SK-N-SH (cell line): ENCODE measurements around the gene GNAT3. TPM values are rescaled to one million over a fixed set of nuclear protein-coding genes. Genes with fewer than 3 reads are reported as not detected.
A peak's percentile ranks its signal among the peaks of the same experiment; 100 is the strongest.

ENCODE experiments used
- CTCF ChIA-PET: fragments of 300-600, 350-600 bp; formaldehyde crosslinking; extraction: SDS; loops from one replicate; lab custom pipeline; 2021; lab: Yijun Ruan, JAX
- POLR2A ChIA-PET: fragments of 350-600 bp; sonication (Branson Sonifier 250); formaldehyde crosslinking; extraction: SDS; loops from one replicate; lab custom pipeline; 2020; ENCODE audit warnings: antibody characterized with exemption, inconsistent platforms; lab: Yijun Ruan, JAX
- DNase-seq: peaks from one replicate; pipeline ENCODE4 v3.0.0; 2012
- H2AFZ ChIP-seq: fragments of 200-600 bp; sonication (generic); 2 replicates; pipeline ENCODE4 v1.8.1; 2016; ENCODE audit warnings: antibody characterized with exemption, mild to moderate bottlenecking, low read depth
- H3F3A ChIP-seq: fragments of 200-600 bp; sonication (generic); replicated peaks from 2 replicates; pipeline ENCODE3; 2016; ENCODE audit warnings: antibody characterized with exemption, mild to moderate bottlenecking; ENCODE audit not compliant: insufficient read depth
- H3K27ac ChIP-seq, 2 experiments: fragments of 200-500 bp in 1 of 2; fragments of 200-600 bp in 1 of 2; sonication (Bioruptor generic) in 1 of 2; sonication (generic), shearing (Covaris generic) in 1 of 2; 2 replicates each; pipeline versions ENCODE4 v1.5.1 to v1.6.1; 2014 to 2016; ENCODE audit warnings: low read depth in 2 of 2, inconsistent platforms in 1 of 2, low read length in 1 of 2, mild to moderate bottlenecking in 1 of 2, mixed read lengths in 1 of 2
- H3K27me3 ChIP-seq: fragments of 200-600 bp; sonication (generic), shearing (Covaris generic); 2 replicates; pipeline ENCODE4 v1.6.1; 2016; ENCODE audit warnings: mixed run types; ENCODE audit not compliant: insufficient read depth
- H3K36me3 ChIP-seq, 2 experiments: fragments of 200-500 bp in 1 of 2; fragments of 200-600 bp in 1 of 2; sonication (Bioruptor generic) in 1 of 2; sonication (generic) in 1 of 2; replicated peaks in 1 of 2; 2 replicates each; pipeline versions ENCODE3 to v1.5.1; 2014 to 2016; ENCODE audit warnings: low read length in 1 of 2, mild to moderate bottlenecking in 1 of 2; ENCODE audit not compliant: insufficient read depth in 2 of 2, control insufficient read depth in 1 of 2
- H3K4me1 ChIP-seq, 2 experiments: fragments of 200-500 bp in 1 of 2; fragments of 200-600 bp in 1 of 2; sonication (Bioruptor generic) in 1 of 2; sonication (generic), shearing (Covaris generic) in 1 of 2; 2 replicates each; pipeline versions ENCODE4 v1.5.1 to v1.6.1; 2014 to 2016; ENCODE audit warnings: low read depth in 1 of 2, low read length in 1 of 2, mixed run types in 1 of 2; ENCODE audit not compliant: insufficient read depth in 2 of 2, control insufficient read depth in 1 of 2
- H3K4me2 ChIP-seq: fragments of 200-600 bp; sonication (generic), shearing (Covaris generic); 2 replicates; pipeline ENCODE4 v1.6.1; 2017; ENCODE audit warnings: mixed run types
- H3K4me3 ChIP-seq, 2 experiments: fragments of 200-500 bp in 1 of 2; fragments of 200-600 bp in 1 of 2; sonication (Bioruptor generic) in 1 of 2; sonication (generic), shearing (Covaris generic) in 1 of 2; 2 replicates each; pipeline versions ENCODE4 v1.5.1 to v1.8.1; 2014 to 2016; ENCODE audit warnings: low read depth in 2 of 2, inconsistent platforms in 1 of 2, low read length in 1 of 2, mild to moderate bottlenecking in 1 of 2, mixed read lengths in 1 of 2, moderate library complexity in 1 of 2
- H3K79me2 ChIP-seq: fragments of 200-600 bp; sonication (generic); 2 replicates; pipeline ENCODE4 v1.8.1; 2017; ENCODE audit warnings: mild to moderate bottlenecking; ENCODE audit not compliant: insufficient read depth
- H3K9ac ChIP-seq: fragments of 200-600 bp; sonication (generic); 2 replicates; pipeline ENCODE4 v1.6.1; 2017; ENCODE audit warnings: mixed run types
- H3K9me2 ChIP-seq: fragments of 200-600 bp; sonication (generic); 2 replicates; pipeline ENCODE4 v1.6.1; 2017; ENCODE audit warnings: mixed run types
- H3K9me3 ChIP-seq: fragments of 200-600 bp; sonication (generic); 2 replicates; pipeline ENCODE4 v1.6.1; 2017; ENCODE audit warnings: mixed run types, mild to moderate bottlenecking, moderate library complexity
- H4K20me1 ChIP-seq: fragments of 200-600 bp; sonication (generic); 2 replicates; pipeline ENCODE4 v1.6.1; 2017; ENCODE audit warnings: mild to moderate bottlenecking, mixed run types; ENCODE audit not compliant: insufficient read depth
- CTCF ChIP-seq: fragments of 200-600 bp; sonication (generic); IDR thresholded peaks from 2 replicates; pipeline ENCODE4 v1.6.1; 2017; ENCODE audit warnings: antibody characterized with exemption, mild to moderate bottlenecking, moderate library complexity
- ELF1 ChIP-seq: IDR thresholded peaks from 2 replicates; pipeline ENCODE4 v1.4.0; 2012
- FOSL2 ChIP-seq: IDR thresholded peaks from 2 replicates; pipeline ENCODE4 v1.4.0; 2012; ENCODE audit warnings: low read depth, mild to moderate bottlenecking, moderate library complexity, borderline replicate concordance
- FOXJ3 ChIP-seq: sonication (generic); formaldehyde crosslinking; IDR thresholded peaks from 2 replicates; pipeline ENCODE4 v1.5.1; 2020; ENCODE audit warnings: mild to moderate bottlenecking, missing genetic modification reagents
- GABPA ChIP-seq: IDR thresholded peaks from 2 replicates; pipeline ENCODE4 v1.4.0; 2012; ENCODE audit warnings: low read depth, mild to moderate bottlenecking
- NFIC ChIP-seq: IDR thresholded peaks from 2 replicates; pipeline ENCODE4 v1.4.0; 2012; ENCODE audit warnings: borderline replicate concordance
- POLR2AphosphoS5 ChIP-seq: IDR thresholded peaks from 2 replicates; pipeline ENCODE4 v1.6.1; 2012; ENCODE audit warnings: low read depth, low read length
- RCOR1 ChIP-seq: fragments of 150-350 bp; IDR thresholded peaks from 2 replicates; pipeline ENCODE4 v1.6.1; 2017; ENCODE audit warnings: antibody characterized with exemption, low read length
- RXRA ChIP-seq: IDR thresholded peaks from 2 replicates; pipeline ENCODE4 v1.4.0; 2012; ENCODE audit warnings: low read depth, mild to moderate bottlenecking, borderline replicate concordance
- TAF1 ChIP-seq: IDR thresholded peaks from 2 replicates; pipeline ENCODE4 v1.6.1; 2012; ENCODE audit warnings: low read depth, mild to moderate bottlenecking, low read length, moderate library complexity, borderline replicate concordance
- USF2 ChIP-seq: fragments of 150-350 bp; IDR thresholded peaks from 2 replicates; pipeline ENCODE4 v1.6.1; 2017; ENCODE audit warnings: antibody characterized with exemption, low read length, low read depth, borderline replicate concordance
- WGBS: methylation state at CpG from one replicate; pipeline ENCODE4 v1.1.6; 2017; ENCODE audit warnings: low lambda C conversion rate; 5-methylcytosine and 5-hydroxymethylcytosine counted together
- polyA plus RNA-seq, 3 experiments: library from polyadenylated mRNA; depleted of rRNA; stranded (reverse); fragments of >200 nt; gene quantifications; 2 replicates each; pipeline ENCODE4 v1.2.3, GENCODE V29; 2012
- TF ChIP-seq, protein P1 (sequence below): IDR thresholded peaks from 2 replicates; pipeline ENCODE4; 2012

GNAT3 gene
- polyA plus RNA-seq, 1 of the 3 experiments (the other 2 are of a cell fraction) = not detected

DNA sequence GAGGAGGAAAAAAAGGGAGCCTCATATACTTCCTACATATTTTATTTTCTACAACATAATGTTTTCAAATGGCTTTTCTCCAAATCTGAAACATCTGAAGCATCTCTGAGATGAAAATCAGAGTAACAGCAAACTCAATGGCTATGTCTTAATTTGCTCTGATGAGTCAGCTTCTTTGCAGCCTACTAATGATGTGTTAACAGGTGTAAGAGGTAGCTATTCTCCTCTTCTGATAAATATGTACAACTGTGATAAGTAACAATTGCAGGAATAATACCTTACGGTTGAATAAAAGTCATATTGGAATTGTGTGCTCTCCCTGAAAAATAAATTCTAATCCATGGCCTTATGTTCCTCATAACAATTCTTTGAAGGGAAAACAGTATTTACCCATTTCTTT lies 45.2 kb downstream of the GNAT3 start:
- Histone ChIP-seq H3K27ac (peak overlapping the region in 1 of 2 experiments; percentile 15; a peak in 1 of 4 replicates), H3K4me2 (peak overlapping the region; percentile 13; the same call in 1 of the 2 replicates), H3K27me3 (no peaks in the 10 kb centered on the region), H2AFZ (peak overlapping the region; percentile 19; the same call in 1 of the 2 replicates), H3K9ac (no peak overlapping the region), H3F3A (no peaks in the 10 kb centered on the region), H4K20me1 (no peaks in the 10 kb centered on the region), H3K4me1 (peaks cover 7 to 14% of the 10 kb centered on the region in 2 experiments; a peak in 1 of 4 replicates), H3K9me2 (no peaks in the 10 kb centered on the region), H3K9me3 (no peaks in the 10 kb centered on the region), H3K79me2 (no peaks in the 10 kb centered on the region), H3K4me3 (no peak overlapping the region), H3K36me3 (no peaks in the 10 kb centered on the region)
- ChIA-PET CTCF (interaction anchor here (0.7 to 1.9 kb wide), 4 partner anchors 13 to 406 kb away, joined by 3 to 7 read pairs (median 4); partner anchors contain the start of gene GNAI1), POLR2A (no interaction called here)
- 89% methylated on average over 1 of the region's 1 CpG for WGBS
- no peak for TF ChIP-seq NFIC
- TF ChIP-seq FOSL2 = no peak
- TF ChIP-seq GABPA = no peak
- no peak for DNase-seq

DNA sequence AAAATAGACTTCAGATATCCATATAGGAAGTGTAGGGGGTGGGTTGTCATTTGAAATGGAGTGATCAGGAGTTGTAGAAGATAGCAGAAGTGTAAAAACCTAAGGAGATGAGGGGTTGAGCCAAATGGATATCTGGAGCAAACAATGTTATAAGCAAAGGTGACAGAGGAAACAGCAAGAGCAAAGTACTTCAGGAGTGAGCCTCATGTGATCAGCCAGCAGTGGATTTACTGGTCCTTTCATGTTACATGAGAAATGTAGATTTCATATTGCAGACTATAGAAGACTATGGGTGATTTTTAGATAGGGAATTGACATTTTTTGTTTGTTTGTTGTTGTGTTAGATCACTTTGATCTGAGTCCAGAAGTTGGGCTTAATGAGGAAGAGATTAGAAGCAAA lies 47.7 kb downstream of the GNAT3 start:
- no peaks in the 10 kb centered on the region for H3K9me3 ChIP-seq
- no peaks in the 10 kb centered on the region for H3K79me2 ChIP-seq
- H4K20me1 ChIP-seq = no peaks in the 10 kb centered on the region
- no peak for DNase-seq
- no peaks in the 10 kb centered on the region for H3F3A ChIP-seq
- ChIA-PET POLR2A (no interaction called here), CTCF (interaction anchor here (1.2 kb wide), 1 partner anchor 11 kb away, joined by 3 read pairs; no protein-coding TSS in a partner anchor)
- no peak overlapping the region for H3K4me3 ChIP-seq
- H3K36me3 ChIP-seq = no peaks in the 10 kb centered on the region
- H3K9ac ChIP-seq = no peak overlapping the region
- H3K4me2 ChIP-seq = no peak overlapping the region
- peaks cover 6 to 14% of the 10 kb centered on the region in 2 experiments; a peak in 1 of 4 replicates for H3K4me1 ChIP-seq
- TF ChIP-seq RCOR1 (no peak), RXRA (no peak), TAF1 (no peak), ELF1 (no peak), USF2 (no peak), FOXJ3 (no peak), POLR2AphosphoS5 (no peak), CTCF (no peak)
- TF ChIP-seq, protein P1, sequence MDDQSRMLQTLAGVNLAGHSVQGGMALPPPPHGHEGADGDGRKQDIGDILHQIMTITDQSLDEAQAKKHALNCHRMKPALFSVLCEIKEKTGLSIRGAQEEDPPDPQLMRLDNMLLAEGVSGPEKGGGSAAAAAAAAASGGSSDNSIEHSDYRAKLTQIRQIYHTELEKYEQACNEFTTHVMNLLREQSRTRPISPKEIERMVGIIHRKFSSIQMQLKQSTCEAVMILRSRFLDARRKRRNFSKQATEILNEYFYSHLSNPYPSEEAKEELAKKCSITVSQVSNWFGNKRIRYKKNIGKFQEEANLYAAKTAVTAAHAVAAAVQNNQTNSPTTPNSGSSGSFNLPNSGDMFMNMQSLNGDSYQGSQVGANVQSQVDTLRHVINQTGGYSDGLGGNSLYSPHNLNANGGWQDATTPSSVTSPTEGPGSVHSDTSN = no peak
- H3K27ac ChIP-seq = no peak overlapping the region
- H3K9me2 ChIP-seq = no peaks in the 10 kb centered on the region
- H3K27me3 ChIP-seq = no peaks in the 10 kb centered on the region
- H2AFZ ChIP-seq = no peak overlapping the region
